Dermis microvascular lymphatic vessel endothelial cell (primary cell): ENCODE results near the gene ADAT1. TPM values are rescaled to one million over a fixed set of nuclear protein-coding genes. Genes with fewer than 3 reads are reported as not detected.

ENCODE experiments used
- DNase-seq, 2 donors: peaks; one replicate each; pipeline versions ENCODE4 v3.0.0 to v3.0.0-alpha.2; 2010; ENCODE audit warnings: low read depth in 2 of 2
- total RNA-seq: library from RNA; depleted of rRNA; stranded (reverse); fragments of >200 nt; gene quantifications from 2 replicates; pipeline ENCODE4 v1.2.1, GENCODE V29; 2014

The ADAT1 gene
- total RNA-seq, 1 donor from 2014 or later: 47.4 TPM

DNA sequence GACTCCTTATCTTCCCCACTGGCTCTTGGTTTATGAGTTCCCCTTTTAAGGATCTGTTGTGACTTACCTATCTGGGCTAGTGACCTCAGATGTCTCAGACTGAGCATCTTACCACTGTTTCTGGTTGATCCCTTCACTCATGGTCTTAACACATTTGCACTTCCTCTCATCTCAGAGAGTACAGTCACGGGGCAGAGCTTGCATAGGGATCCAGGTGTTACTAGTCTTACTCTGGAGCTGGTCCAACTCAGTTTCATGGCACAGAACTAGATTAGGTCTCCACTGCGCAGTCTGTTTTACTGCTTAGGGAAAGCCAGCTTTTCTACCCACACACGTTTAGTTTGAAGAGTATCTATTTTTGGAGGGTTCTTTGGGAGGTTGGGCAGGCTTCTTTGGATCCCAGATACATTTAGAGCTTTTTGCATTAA, 46.7 kb downstream of the ADAT1 start:
- DNase-seq: no peak

- DNase-seq: no peak
Observed at GRCh38 chr16:75575958-75576357, 47.1 kb downstream of the ADAT1 start.

DNA sequence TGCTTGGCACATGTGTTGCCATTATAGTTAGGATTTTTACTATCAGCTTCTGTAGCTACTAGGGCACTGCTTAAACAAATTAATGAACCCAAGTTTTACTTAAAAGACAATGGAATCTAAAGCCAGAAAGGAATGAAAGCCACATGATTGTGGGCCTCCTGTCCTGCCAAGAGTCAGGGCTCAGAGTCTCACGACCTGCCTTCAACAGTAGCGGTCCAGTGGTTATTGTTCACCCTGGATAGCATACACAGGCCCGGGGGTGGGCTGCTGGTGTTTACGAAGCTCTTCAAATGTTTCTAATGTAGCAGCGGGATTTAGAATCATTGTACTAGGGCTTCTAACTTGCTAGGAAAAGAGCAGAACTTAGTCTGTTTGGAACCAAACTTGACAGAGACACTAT, 49.1 kb downstream of the ADAT1 start:
- no peak for DNase-seq

GRCh38 chr16:75572864-75573542, 50.1 kb downstream of the ADAT1 start:
- DNase-seq: peak in 1 of 2 donors; percentile 13

GRCh38 chr16:75570396-75571065, 52.5 kb downstream of the ADAT1 start:
- DNase-seq: no peak

- DNase-seq: peak; percentile 44 to 60
Observed at GRCh38 chr16:75567911-75568310, 55.2 kb downstream of the ADAT1 start.

GRCh38 chr16:75566758-75567255, 56.3 kb downstream of the ADAT1 start:
- peak in 1 of 2 donors; percentile 52 for DNase-seq

DNA sequence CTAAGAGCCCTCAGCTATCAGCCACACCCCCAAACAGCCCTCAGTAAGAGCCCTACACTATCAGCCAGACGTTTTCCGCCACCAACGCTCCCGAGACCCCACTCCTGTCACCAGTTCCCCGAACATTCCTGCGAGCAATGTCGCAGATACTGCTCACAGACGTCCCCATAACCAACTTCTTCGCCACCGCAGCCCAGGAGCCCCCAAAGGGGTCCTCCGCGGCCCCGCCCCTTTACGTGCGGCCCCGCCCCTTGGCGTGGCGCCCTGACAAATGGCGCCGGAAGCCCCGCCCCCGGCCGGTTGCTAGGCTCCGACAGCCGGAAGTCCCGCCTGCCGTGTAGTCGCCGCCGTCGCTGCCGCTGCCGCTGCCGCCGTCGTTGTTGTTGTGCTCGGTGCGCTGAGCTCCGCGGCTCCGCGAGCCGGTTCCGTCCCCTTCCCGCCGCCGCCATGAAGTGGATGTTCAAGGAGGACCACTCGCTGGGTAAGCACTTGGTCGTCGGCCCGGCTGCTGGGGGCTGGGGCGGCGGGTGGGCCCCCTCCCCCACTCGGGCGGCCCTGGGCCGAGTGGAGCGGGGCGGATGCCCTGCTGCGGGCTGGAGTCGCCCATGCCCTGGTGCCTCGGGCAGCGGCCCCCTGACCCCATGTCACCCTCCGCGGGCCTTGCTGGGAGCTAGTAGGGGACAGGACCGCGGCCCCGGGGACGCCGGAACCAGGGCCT, 56.9 kb downstream of the ADAT1 start, which contains the start of gene GABARAPL2:
GABARAPL2 (plus strand) TSS at position 340 of the 718 bp plus-strand sequence; CDS start at position 448, 108 bp downstream.
- peak; percentile 47 to 83 for DNase-seq

DNA sequence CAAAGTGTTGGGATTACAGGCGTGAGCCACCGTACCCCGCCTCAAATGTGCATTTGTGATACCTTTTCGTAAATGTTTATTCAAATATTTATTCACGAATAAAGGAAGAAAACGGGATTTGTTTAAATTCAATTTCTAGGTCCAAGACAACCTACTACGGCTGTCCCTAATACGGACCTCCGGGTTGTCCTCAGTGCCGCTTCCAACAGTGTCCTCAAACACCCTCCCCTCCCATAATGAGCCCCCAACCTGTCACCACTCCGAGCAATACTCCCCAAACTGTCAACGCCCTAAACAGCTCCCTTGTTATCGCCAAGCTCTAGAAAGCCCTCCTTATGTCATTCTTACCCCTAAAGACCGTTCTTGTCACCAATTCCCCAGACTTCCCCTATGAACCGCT, 57.4 kb downstream of the ADAT1 start:
- DNase-seq: no peak

DNA sequence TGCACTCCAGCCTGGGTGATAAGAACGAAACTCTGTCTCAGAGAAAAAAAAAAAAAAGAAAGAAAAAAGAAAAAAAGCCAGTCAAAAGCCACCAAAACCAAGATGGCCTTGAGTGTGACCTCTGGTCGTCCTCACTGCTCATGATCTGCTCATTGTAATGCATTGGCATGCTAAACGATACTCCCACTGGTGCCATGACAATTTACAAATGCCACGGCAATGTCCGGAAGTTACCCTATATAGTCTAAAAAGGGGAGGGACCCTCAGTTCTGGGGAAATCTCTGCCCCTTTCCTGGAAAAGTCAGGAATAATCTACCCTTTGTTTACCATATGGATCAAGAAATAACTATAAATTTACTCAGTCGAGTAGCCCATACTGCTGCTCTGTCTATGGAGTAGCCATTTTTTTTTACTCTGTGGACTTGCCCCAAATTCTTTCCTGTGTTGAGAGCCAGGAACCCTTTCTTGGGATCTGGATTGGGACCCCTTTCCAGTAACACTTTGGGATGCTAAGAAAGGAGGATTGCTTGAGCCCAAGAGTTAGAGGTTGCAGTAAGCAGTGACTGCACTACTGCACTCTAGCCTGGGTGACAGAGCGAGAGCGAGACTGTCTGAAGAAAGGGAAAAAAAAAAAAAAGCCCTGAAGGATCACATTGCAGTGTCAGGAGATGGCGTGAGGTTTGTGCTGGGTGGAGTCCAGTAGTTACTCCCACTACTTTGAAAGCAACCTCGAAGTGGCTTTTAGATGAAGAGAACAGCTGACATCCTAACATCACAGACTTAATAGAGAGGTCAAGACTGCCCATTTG, 63.3 kb downstream of the ADAT1 start:
- no peak for DNase-seq

GRCh38 chr16:75558846-75559401, 64.2 kb downstream of the ADAT1 start:
- no peak for DNase-seq

DNA sequence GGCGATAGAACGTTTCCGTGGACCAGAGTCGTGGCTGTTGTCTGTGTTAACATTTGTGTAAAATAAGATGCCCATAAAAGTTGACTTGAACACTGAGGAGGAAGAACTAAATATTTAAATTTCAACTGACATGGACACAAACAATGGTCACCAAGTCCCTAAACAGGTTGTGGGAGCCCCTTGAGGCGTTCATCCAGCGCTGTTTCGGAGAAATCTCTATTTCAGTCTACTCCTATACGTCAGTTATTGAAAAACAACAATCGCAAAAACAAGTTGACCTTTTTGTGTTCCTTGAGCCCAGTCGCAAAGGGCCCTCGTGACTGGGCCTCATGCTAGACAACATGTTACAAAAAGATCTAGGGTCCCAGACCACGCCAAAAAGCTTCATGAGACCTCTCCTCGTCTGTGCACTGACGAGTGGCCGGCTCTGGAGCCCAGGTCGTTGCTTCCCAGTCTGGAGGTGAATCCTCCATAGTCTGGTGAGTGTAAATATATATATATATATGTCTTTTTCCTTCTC, 66.6 kb downstream of the ADAT1 start:
- DNase-seq: no peak

GRCh38 chr16:75555707-75556430, 67.2 kb downstream of the ADAT1 start, which contains the start of gene TMEM231:
TSS of gene TMEM231 (minus strand) at chr16:75556252. CDS start at chr16:75556209, 43 bp downstream.
- DNase-seq: peak; percentile 80 to 92

DNA sequence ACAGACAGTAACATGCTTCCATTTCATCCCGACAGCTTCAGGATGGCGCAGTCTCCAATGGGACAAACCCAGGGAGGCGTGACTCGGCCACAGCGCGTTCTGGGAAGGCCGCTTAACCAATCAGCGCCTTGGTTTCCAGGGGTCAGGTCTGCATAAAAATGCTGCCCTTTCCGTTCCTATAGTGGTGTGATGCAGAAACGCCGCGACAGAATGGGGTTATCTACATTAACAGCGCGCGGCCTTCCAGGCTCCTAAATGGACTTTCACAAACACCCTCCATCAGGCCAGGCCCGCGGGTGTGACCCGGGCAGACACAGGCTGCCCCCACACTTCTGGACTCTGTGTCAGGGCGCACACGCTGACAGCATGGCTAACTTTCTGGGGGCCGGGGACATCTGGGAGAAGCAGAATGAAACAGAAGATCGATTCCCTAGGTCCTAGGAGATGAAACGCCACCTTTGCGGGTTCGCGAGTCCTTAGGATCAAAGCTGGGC, 67.8 kb downstream of the ADAT1 start:
- peak; percentile 89 to 94 for DNase-seq

DNA sequence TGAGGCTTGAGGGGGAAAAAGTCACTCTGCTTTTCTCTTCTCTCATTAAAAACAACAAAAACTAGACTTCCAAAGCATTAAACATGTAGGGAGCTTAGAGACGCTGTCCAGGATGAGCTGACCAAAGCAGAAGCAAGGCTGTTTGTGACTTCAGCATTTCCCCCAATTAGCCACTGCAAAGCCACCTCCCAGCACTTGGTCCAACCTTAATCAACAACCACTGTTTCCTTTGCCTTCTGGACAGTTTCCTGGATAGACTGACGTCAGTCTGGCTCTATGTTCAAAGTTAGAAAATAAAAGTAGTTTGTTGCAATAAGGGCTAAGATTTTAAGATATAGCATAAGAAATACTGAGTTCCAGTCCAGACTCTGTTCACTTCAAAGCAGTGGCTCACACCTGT, 70.1 kb downstream of the ADAT1 start:
- DNase-seq: peak in 1 of 2 donors; percentile 67

GRCh38 chr16:75550211-75550662, 72.8 kb downstream of the ADAT1 start:
- peak; percentile 51 to 88 for DNase-seq
